Fibroblast of lung (primary cell): ENCODE data around the gene RBPJL. TPM values are rescaled to one million over a fixed set of nuclear protein-coding genes. Genes with fewer than 3 reads are reported as not detected.
A peak's percentile ranks its signal among the peaks of the same experiment; 100 is the strongest.

ENCODE experiments used
- DNase-seq, 2 donors: peaks; one replicate each; pipeline versions ENCODE4 v3.0.0 to v3.0.0-alpha.2; 2010; ENCODE audit warnings: low read depth in 2 of 2
- H2AFZ ChIP-seq: 2 replicates; pipeline ENCODE4 v1.5.1; 2012; ENCODE audit warnings: low read length, control low read depth, inconsistent platforms
- H3K27ac ChIP-seq: 2 replicates; pipeline ENCODE4 v1.5.1; 2011; ENCODE audit warnings: low read length, control low read depth; ENCODE audit not compliant: insufficient read depth
- H3K27me3 ChIP-seq: 2 replicates; pipeline ENCODE4 v1.5.1; 2011; ENCODE audit warnings: mild to moderate bottlenecking, low read length; ENCODE audit not compliant: control insufficient read depth, insufficient read depth
- H3K36me3 ChIP-seq: 2 replicates; pipeline ENCODE4 v1.5.1; 2011; ENCODE audit warnings: low read length; ENCODE audit not compliant: control insufficient read depth, insufficient read depth
- H3K4me1 ChIP-seq: 2 replicates; pipeline ENCODE4 v1.5.1; 2011; ENCODE audit warnings: low read length; ENCODE audit not compliant: control insufficient read depth, insufficient read depth; ENCODE audit errors: extremely low read depth
- H3K4me2 ChIP-seq: 2 replicates; pipeline ENCODE4 v1.5.1; 2011; ENCODE audit warnings: low read length, control low read depth; ENCODE audit not compliant: insufficient read depth; ENCODE audit errors: extremely low read depth
- H3K4me3 ChIP-seq, 4 experiments: fragments of 200-600 bp in 1 of 4; sonication (generic) in 1 of 4; replicated peaks in 1 of 4; 2 replicates each; pipeline ENCODE4 v1.5.1; 2011 to 2016; ENCODE audit warnings: low read length in 4 of 4, low read depth in 3 of 4, mild to moderate bottlenecking in 3 of 4, control low read depth in 2 of 4, inconsistent platforms in 1 of 4, mixed read lengths in 1 of 4; ENCODE audit not compliant: insufficient read depth in 1 of 4; ENCODE audit errors: control extremely low read depth in 1 of 4
- H3K79me2 ChIP-seq: 2 replicates; pipeline ENCODE4 v1.5.1; 2012; ENCODE audit warnings: mild to moderate bottlenecking, low read length, inconsistent platforms; ENCODE audit not compliant: control insufficient read depth, insufficient read depth
- H3K9ac ChIP-seq: 2 replicates; pipeline ENCODE4 v1.5.1; 2011; ENCODE audit warnings: mild to moderate bottlenecking, low read length, control low read depth; ENCODE audit not compliant: insufficient read depth
- H3K9me3 ChIP-seq: 2 replicates; pipeline ENCODE4 v1.5.1; 2012; ENCODE audit warnings: low read depth, low read length; ENCODE audit not compliant: control insufficient read depth, insufficient read depth
- H4K20me1 ChIP-seq: 2 replicates; pipeline ENCODE4 v1.5.1; 2011; ENCODE audit warnings: low read length; ENCODE audit not compliant: control insufficient read depth, insufficient read depth; ENCODE audit errors: extremely low read depth
- EZH2 ChIP-seq: IDR thresholded peaks from 2 replicates; pipeline ENCODE4 v1.5.1; 2012; ENCODE audit warnings: low read length, control low read depth, mild to moderate bottlenecking; ENCODE audit errors: missing control alignments
- polyA plus RNA-seq, 2 donors: library from polyadenylated mRNA; depleted of rRNA in 1 of 2; stranded (reverse) in 1 of 2; unstranded in 1 of 2; fragments of >200 nt; gene quantifications; 2 replicates each; pipeline ENCODE4 v1.2.1, GENCODE V29; 2011 to 2012; ENCODE audit warnings: missing spikeins in 1 of 2
- total RNA-seq: library from RNA; depleted of rRNA; stranded (reverse); fragments of >200 nt; gene quantifications from 2 replicates; pipeline ENCODE4 v1.2.1, GENCODE V29; 2014
- TF ChIP-seq, protein P1 (sequence below), 2 donors: IDR thresholded peaks in 1 of 2; conservative IDR thresholded peaks in 1 of 2; 1 replicate in 1 of 2; 2 replicates in 1 of 2; pipeline ENCODE4 v1.5.1; 2011 to 2012; ENCODE audit warnings: low read length in 2 of 2, control low read depth in 1 of 2, inconsistent platforms in 1 of 2, low read depth in 1 of 2, mild to moderate bottlenecking in 1 of 2

Gene RBPJL
- total and polyA plus RNA-seq, 2 donors (not counting 1 experiment from before 2014, with no cell fraction given): not detected

DNA sequence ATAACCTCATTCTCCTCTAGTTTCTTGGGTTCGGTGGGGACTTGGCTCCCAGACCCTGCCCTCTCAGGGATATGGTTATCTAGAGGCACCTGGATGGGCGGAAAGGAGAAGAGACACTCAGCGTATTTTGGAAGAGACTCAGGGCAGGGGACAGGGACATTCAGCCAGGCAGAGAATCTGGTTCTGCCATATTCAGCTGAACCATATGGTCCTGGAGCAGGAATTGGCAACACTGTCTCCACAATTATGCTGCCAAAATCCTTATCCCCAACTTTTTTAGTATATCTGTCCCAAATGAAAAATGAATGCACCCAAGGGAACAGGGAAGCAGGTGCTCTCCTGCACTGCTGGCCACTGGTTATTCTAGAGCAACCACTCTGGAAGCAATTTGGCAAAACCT is 23.8 kb downstream of the RBPJL start:
- H3K4me3 ChIP-seq: no peak overlapping the region
- H3K79me2 ChIP-seq: peaks cover 33% of the 10 kb centered on the region
- DNase-seq: no peak
- no peak overlapping the region for H2AFZ ChIP-seq
- H3K36me3 ChIP-seq: peaks cover 32% of the 10 kb centered on the region
- peaks cover under 1% of the 10 kb centered on the region for H3K4me1 ChIP-seq
- no peaks in the 10 kb centered on the region for H3K27me3 ChIP-seq
- H4K20me1 ChIP-seq: no peaks in the 10 kb centered on the region
- no peaks in the 10 kb centered on the region for H3K9me3 ChIP-seq
- H3K9ac ChIP-seq: no peak overlapping the region
- TF ChIP-seq EZH2: no peak
- TF ChIP-seq, protein P1, sequence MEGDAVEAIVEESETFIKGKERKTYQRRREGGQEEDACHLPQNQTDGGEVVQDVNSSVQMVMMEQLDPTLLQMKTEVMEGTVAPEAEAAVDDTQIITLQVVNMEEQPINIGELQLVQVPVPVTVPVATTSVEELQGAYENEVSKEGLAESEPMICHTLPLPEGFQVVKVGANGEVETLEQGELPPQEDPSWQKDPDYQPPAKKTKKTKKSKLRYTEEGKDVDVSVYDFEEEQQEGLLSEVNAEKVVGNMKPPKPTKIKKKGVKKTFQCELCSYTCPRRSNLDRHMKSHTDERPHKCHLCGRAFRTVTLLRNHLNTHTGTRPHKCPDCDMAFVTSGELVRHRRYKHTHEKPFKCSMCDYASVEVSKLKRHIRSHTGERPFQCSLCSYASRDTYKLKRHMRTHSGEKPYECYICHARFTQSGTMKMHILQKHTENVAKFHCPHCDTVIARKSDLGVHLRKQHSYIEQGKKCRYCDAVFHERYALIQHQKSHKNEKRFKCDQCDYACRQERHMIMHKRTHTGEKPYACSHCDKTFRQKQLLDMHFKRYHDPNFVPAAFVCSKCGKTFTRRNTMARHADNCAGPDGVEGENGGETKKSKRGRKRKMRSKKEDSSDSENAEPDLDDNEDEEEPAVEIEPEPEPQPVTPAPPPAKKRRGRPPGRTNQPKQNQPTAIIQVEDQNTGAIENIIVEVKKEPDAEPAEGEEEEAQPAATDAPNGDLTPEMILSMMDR (conservative IDR thresholded peaks at IDR 0.05 in 1 of 2, IDR thresholded peaks at IDR 0.05 in 1 of 2; ENCODE audit: low read depth in 1 of 2, low read length in 2 of 2): no peak
- H3K27ac ChIP-seq: no peak overlapping the region
- no peak overlapping the region for H3K4me2 ChIP-seq

DNA sequence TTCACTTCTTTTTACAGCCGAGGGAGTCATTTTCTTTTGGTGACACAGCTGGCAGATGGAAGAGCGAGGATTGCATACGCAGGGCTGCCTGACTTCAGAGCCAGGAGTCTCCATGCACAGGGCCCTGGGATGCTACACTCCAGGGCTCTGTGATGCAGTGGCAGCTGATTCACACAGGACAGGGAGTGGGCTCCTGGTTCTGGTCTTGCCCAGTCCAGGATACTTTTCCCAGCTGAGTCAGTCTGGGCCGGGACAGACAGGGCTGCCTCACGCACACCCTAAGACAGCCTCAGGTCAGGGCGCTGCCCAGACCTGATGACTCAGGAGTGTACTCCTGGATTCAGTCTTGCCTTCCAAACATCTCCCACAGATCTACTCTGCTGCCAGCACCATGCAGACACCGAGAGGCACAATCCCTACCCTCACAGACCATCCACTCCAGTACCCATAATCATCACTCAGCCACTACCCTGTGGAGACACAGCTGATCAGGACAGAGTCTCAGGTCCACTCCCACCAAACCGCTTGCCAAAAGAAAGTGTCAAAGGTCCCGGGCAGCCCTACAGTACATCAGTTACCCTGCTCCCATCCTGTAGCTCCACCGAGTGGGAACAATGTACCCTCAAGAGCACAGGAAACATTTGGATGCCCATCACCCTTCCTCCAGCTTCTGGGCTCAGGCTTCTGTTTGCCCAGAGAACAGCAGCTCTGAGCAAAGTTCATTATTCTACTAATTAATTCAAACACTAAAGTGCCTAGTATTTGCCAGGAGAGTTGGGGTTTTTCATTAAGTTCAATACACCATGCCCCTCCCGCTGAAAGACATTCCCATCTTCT is 30.1 kb downstream of the RBPJL start:
- H3K27ac ChIP-seq: peak overlapping the region; percentile 99
- DNase-seq: peak; percentile 70 to 97
- H4K20me1 ChIP-seq: no peaks in the 10 kb centered on the region
- peak overlapping the region; percentile 81 for H3K4me2 ChIP-seq
- peaks cover 68% of the 10 kb centered on the region for H3K79me2 ChIP-seq
- peak overlapping the region; percentile 51 for H3K9ac ChIP-seq
- no peak overlapping the region for H2AFZ ChIP-seq
- H3K9me3 ChIP-seq: no peaks in the 10 kb centered on the region
- H3K36me3 ChIP-seq: peaks cover 25% of the 10 kb centered on the region
- no peaks in the 10 kb centered on the region for H3K27me3 ChIP-seq
- H3K4me1 ChIP-seq: peaks cover 50% of the 10 kb centered on the region
- TF ChIP-seq, protein P1 (conservative IDR thresholded peaks at IDR 0.05 in 1 of 2, IDR thresholded peaks at IDR 0.05 in 1 of 2; ENCODE audit: low read depth in 1 of 2, low read length in 2 of 2): no peak
- no peak for TF ChIP-seq EZH2
- H3K4me3 ChIP-seq: peak overlapping the region in 2 of 4 experiments; percentile 0 to 12

DNA sequence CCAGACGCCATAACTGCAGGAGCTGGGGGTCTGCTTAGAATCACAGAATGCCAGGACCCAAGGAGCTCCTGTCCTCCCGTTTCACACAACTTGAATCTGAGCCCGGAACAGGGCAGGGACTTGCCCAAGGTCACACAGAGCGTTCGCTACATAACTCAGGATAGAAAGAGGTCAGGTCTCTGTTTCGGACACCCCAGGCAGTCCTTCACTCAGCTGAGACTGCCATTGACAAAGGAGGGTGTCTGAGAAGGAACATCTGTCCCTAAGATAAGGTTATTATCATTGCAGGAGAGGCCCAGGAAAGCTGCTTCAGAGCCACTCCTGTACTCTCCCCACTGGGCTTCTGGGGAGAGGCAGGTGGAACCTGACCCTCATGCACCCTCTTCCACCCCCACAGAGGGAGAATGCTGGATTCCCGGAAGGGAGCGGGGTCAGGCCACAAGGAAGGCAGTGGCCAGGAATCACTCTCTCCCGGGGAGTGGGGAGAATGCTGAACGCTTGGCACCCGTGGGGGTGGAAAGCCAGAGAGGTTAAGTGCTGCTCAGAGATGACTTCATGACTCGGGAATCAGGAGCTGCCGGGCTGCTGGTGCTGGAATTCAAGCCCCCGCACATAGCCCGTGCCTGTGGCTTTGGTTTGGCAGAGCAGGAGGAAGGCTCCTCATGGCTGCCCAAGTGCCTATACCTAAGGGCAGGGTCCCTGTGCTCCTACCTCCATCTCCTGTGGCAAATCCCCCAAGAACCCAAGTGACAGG is 30.9 kb downstream of the RBPJL start:
- Histone ChIP-seq H3K27ac (peak overlapping the region; percentile 99), H3K79me2 (peaks cover 76% of the 10 kb centered on the region), H2AFZ (no peak overlapping the region), H3K9me3 (no peaks in the 10 kb centered on the region), H3K4me1 (peaks cover 56% of the 10 kb centered on the region), H3K36me3 (peaks cover 23% of the 10 kb centered on the region), H3K27me3 (no peaks in the 10 kb centered on the region), H4K20me1 (no peaks in the 10 kb centered on the region), H3K4me2 (peak overlapping the region; percentile 81), H3K4me3 (peak overlapping the region in 3 of 4 experiments; percentile 0 to 12 (median 8)), H3K9ac (peak overlapping the region; percentile 51)
- TF ChIP-seq EZH2: no peak
- TF ChIP-seq, protein P1 (conservative IDR thresholded peaks at IDR 0.05 in 1 of 2, IDR thresholded peaks at IDR 0.05 in 1 of 2; ENCODE audit: low read depth in 1 of 2, low read length in 2 of 2): no peak
- peak; percentile 81 to 98 for DNase-seq
